ENCODE data around the gene C6orf136.

Gene C6orf136

GRCh38 chr6:30676660-30677285, 29.8 kb downstream of the C6orf136 start:
- TF ChIP-seq TEAD4 (IDR thresholded peaks at IDR 0.05) (no peak), YY1 (IDR thresholded peaks at IDR 0.05; ENCODE audit: low read depth) (no peak), EGR1 (IDR thresholded peaks at IDR 0.05) (no peak), ZBTB7A (IDR thresholded peaks at IDR 0.05; ENCODE audit: low read depth) (no peak), TCF12 (IDR thresholded peaks at IDR 0.05; ENCODE audit: low read depth) (no peak), TAF1 (IDR thresholded peaks at IDR 0.05; ENCODE audit: low read depth) (no peak), MAX (IDR thresholded peaks at IDR 0.05) (no peak), FOXM1 (IDR thresholded peaks at IDR 0.05; ENCODE audit: borderline replicate concordance, low read depth) (no peak), USF1 (IDR thresholded peaks at IDR 0.05) (no peak), EP300 (IDR thresholded peaks at IDR 0.05; ENCODE audit: borderline replicate concordance) (no peak), CEBPB (IDR thresholded peaks at IDR 0.05) (no peak), REST (IDR thresholded peaks at IDR 0.05; ENCODE audit: low read depth) (no peak), RAD21 (IDR thresholded peaks at IDR 0.05; ENCODE audit: low read depth) (no peak), NFIC (IDR thresholded peaks at IDR 0.05) (no peak), CREB1 (IDR thresholded peaks at IDR 0.05; ENCODE audit: low read depth) (no peak)

- TF ChIP-seq RAD21 (IDR thresholded peaks at IDR 0.05; ENCODE audit: low read depth) (peak; percentile 85), CREB1 (IDR thresholded peaks at IDR 0.05; ENCODE audit: low read depth) (no peak)
These were observed 32.2 kb downstream of the C6orf136 start for GRCh38 chr6:30678964-30679726.

- TF ChIP-seq TCF12 (IDR thresholded peaks at IDR 0.05; ENCODE audit: low read depth) (no peak), USF1 (IDR thresholded peaks at IDR 0.05) (no peak), MAX (IDR thresholded peaks at IDR 0.05) (no peak), CEBPB (IDR thresholded peaks at IDR 0.05) (no peak), REST (IDR thresholded peaks at IDR 0.05; ENCODE audit: low read depth) (no peak), EGR1 (IDR thresholded peaks at IDR 0.05) (no peak), TEAD4 (IDR thresholded peaks at IDR 0.05) (no peak), TAF1 (IDR thresholded peaks at IDR 0.05; ENCODE audit: low read depth) (no peak), YY1 (IDR thresholded peaks at IDR 0.05; ENCODE audit: low read depth) (no peak), FOXM1 (IDR thresholded peaks at IDR 0.05; ENCODE audit: borderline replicate concordance, low read depth) (no peak), NFIC (IDR thresholded peaks at IDR 0.05) (no peak), RAD21 (IDR thresholded peaks at IDR 0.05; ENCODE audit: low read depth) (no peak), EP300 (IDR thresholded peaks at IDR 0.05; ENCODE audit: borderline replicate concordance) (no peak)
These were observed 33.0 kb downstream of the C6orf136 start for GRCh38 chr6:30679765-30680535.

- TF ChIP-seq TEAD4 (IDR thresholded peaks at IDR 0.05), result no peak
- TF ChIP-seq CREB1 (IDR thresholded peaks at IDR 0.05; ENCODE audit: low read depth), result no peak
- no peak for TF ChIP-seq EGR1 (IDR thresholded peaks at IDR 0.05)
- no peak for TF ChIP-seq CEBPB (IDR thresholded peaks at IDR 0.05)
- TF ChIP-seq EP300 (IDR thresholded peaks at IDR 0.05; ENCODE audit: borderline replicate concordance), result no peak
- no peak for TF ChIP-seq NFIC (IDR thresholded peaks at IDR 0.05)
- no peak for TF ChIP-seq TCF12 (IDR thresholded peaks at IDR 0.05; ENCODE audit: low read depth)
- no peak for TF ChIP-seq TAF1 (IDR thresholded peaks at IDR 0.05; ENCODE audit: low read depth)
- TF ChIP-seq USF1 (IDR thresholded peaks at IDR 0.05), result no peak
- no peak for TF ChIP-seq FOXM1 (IDR thresholded peaks at IDR 0.05; ENCODE audit: borderline replicate concordance, low read depth)
- no peak for TF ChIP-seq MAX (IDR thresholded peaks at IDR 0.05)
- TF ChIP-seq RAD21 (IDR thresholded peaks at IDR 0.05; ENCODE audit: low read depth), result no peak
- no peak for TF ChIP-seq REST (IDR thresholded peaks at IDR 0.05; ENCODE audit: low read depth)
These were observed 34.8 kb downstream of the C6orf136 start for GRCh38 chr6:30681766-30682142.

Data from Ishikawa (cell line).